GM12801 (cell line): Measurements from ENCODE around the gene NOL3.

ENCODE experiments used
- TF ChIP-seq, protein P1 (sequence below): IDR thresholded peaks from one replicate; pipeline ENCODE4 v1.5.1; 2011; ENCODE audit warnings: control low read depth; ENCODE audit not compliant: insufficient read length; ENCODE audit errors: extremely low read depth

The NOL3 gene

DNA sequence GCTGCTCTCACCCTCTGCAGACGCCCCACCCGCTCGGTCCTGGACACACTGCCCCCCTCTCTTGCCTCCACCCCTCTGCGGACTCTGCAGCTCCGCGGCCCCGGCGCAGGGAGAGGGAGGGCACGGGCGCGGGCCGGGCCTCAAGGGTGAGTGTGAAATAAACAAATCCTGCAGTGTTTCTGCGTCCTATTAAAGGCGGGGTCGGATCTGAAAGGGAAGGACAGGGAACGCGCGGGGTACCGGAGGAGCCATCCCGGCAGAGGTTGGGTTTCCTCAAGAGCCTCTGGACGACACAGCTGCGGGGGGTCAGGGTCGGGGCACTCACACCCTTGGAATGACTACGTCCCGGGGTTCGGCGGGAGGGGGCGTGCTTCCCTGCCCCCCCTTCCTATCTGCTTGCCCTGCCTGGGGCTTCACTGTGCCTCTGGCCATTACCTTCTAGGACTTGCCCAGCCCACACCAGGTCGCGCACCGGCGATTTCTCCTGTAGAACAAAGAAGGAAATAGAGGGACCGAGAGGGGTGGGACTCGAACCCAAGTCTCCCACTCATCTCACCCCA is 6.3 kb upstream of the NOL3 start:
- TF ChIP-seq, protein P1, sequence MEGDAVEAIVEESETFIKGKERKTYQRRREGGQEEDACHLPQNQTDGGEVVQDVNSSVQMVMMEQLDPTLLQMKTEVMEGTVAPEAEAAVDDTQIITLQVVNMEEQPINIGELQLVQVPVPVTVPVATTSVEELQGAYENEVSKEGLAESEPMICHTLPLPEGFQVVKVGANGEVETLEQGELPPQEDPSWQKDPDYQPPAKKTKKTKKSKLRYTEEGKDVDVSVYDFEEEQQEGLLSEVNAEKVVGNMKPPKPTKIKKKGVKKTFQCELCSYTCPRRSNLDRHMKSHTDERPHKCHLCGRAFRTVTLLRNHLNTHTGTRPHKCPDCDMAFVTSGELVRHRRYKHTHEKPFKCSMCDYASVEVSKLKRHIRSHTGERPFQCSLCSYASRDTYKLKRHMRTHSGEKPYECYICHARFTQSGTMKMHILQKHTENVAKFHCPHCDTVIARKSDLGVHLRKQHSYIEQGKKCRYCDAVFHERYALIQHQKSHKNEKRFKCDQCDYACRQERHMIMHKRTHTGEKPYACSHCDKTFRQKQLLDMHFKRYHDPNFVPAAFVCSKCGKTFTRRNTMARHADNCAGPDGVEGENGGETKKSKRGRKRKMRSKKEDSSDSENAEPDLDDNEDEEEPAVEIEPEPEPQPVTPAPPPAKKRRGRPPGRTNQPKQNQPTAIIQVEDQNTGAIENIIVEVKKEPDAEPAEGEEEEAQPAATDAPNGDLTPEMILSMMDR: no peak

DNA sequence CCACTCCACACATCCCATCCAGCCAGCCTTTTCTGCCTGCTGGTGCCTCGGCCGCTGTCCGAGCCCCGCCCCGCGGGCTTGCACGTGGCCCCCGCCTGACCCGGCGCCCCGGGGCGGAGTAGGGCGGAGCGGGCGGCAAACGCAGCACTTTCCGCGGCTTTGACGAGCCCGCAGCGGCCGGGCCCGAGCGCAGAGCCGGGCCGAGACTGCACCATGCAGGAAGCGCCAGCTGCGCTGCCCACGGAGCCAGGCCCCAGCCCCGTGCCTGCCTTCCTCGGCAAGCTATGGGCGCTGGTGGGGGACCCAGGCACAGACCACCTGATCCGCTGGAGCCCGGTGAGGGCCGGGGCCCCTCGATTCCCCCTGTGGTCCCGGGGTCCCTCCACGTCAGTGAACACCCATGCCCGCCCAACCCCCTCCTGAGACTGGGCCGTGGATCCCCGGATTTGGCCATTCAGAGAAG is 5.7 kb upstream of the NOL3 start, which contains the start of gene HSF4:
Gene HSF4, plus strand, starts transcription at position 147 of the 463 bp plus-strand sequence. Its CDS starts 67 bp downstream, at position 214.
- TF ChIP-seq, protein P1: no peak

DNA sequence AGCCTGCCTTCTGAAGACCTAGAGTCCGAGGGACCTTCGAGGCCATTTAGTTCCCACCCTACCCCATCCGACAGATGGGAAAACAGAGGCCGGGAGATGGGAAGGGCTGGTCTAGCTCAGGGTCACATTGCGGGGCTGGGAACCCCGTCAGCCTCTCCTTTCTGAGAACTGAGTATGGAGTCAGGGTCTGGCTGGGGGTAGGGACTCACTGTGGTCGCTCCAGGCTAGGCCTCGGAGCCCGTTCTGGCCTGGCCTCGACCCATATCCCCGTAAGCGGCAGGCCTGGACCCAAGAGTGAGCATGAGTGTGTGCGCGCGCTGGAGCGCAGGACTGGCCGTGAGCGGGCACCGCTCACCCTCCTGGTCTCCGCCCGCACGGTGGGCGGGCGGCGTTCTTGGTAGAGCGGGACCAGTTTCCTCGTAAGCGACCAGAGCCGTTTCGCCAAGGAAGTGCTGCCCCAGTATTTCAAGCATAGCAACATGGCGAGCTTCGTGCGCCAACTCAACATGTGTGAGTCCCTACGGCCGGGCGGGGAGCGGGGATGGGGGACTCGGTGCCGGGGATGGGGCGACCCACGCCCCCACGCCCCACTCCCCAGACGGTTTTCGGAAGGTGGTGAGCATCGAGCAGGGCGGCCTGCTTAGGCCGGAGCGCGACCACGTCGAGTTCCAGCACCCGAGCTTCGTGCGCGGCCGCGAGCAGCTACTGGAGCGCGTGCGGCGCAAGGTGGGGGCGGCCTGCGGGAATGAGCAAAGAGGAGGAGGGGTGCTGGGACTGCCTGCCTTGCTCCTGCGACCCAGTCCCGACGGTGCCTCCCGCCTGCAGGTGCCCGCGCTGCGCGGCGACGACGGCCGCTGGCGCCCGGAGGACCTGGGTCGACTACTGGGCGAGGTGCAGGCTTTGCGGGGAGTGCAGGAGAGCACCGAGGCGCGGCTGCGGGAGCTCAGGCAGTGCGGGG is 4.9 kb upstream of the NOL3 start:
- TF ChIP-seq, protein P1: no peak

DNA sequence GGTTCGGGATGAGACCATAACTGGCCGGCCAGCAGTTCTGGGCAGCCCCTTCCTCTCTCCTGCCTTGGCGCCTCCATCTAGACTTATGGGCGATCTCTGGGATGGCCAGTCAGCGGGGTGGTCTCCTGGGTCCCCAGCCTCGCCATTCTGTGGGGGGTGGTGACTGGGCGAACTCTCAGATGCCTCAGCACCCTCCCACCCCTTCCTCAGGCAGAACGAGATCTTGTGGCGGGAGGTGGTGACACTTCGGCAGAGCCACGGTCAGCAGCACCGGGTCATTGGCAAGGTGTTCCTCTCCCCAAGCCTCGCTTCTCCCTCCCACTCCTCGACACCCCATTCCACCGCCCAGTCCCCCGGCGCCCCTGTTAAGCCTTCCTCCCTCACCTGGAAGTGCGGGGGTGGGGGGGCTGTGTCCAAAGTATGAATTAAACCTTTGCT is 4.2 kb upstream of the NOL3 start:
- TF ChIP-seq, protein P1: no peak

DNA sequence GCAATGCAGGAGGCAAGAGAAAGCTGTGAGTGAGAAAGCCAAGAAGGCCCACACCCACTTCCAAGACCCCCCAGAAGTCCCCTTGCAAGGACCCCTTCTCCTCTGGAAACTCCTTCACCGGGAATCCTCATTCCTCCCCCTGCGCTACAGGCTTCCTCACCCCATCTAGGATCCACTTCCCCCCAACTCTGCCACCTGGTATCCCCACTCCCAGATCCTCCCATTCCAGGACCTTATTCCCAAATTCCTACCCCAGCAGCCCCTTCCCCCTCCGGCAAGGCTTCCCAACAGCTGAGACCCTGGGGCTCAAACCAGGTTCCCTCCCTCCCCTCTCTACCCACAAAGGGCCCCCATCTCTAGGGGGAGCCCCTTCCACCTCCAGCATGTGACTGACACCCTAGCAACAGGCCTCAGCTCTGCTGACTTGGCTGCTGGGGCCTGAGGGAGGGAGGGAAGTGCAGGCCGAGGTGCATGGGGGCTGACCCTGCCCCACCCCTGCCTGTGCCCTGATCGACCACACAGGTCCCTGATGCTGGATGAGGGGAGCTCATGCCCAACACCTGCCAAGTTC is 3.7 kb upstream of the NOL3 start:
- TF ChIP-seq, protein P1: no peak

DNA sequence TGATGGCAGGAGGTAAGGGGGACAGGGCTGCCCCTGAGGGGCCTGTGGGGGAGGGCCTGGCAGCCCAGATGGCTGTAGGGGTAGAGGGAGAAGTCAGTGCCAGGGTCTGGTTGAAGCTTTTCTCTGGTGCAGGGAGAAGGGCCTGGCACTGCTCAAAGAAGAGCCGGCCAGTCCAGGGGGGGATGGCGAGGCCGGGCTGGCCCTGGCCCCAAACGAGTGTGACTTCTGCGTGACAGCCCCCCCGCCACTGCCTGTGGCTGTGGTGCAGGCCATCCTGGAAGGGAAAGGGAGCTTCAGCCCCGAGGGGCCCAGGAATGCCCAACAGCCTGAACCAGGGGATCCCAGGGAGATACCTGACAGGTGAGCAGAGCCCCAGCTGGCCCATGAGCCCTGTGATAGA is 2.8 kb upstream of the NOL3 start:
- TF ChIP-seq, protein P1: no peak

DNA sequence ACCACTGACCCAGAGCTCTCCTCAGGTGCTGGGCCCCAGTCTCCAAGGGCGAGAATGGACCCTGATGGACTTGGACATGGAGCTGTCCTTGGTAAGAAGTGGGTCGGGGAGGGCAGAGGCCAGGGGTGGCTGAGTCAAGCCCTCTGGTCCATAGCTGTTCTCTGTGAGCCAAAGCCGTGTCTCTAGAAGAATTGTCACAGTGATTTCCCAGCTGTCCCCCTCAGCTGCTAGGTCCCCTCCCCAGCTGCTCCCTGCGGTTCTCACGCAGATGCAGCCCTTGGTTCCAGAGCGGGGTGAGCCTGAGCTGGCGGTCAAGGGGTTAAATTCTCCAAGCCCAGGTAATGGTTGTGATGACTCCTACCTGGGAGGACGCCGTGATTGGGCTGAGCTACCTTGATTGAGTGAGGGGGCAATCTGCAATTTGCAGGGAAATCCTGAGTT is 1.3 kb upstream of the NOL3 start:
- TF ChIP-seq, protein P1: no peak
